Mesenchymal stem cell (in vitro differentiated cells and primary cell): ENCODE results near the gene PMEPA1.

Source experiments
- DNase-seq: peaks from one replicate; pipeline ENCODE4 v3.0.0-alpha.2; 2013
- H2AFZ ChIP-seq: one replicate; pipeline ENCODE4 v1.6.1; 2013; ENCODE audit warnings: low read depth, mild to moderate bottlenecking, control low read depth, inconsistent platforms, low read length, moderate library complexity
- H2AK5ac ChIP-seq: 2 replicates; pipeline ENCODE4 v1.6.1; 2013; ENCODE audit warnings: low read length, moderate library complexity, mild to moderate bottlenecking, inconsistent platforms; ENCODE audit not compliant: severe bottlenecking
- H2BK120ac ChIP-seq: one replicate; pipeline ENCODE4 v1.6.1; 2013; ENCODE audit warnings: low read depth, mild to moderate bottlenecking, inconsistent platforms, low read length, moderate library complexity
- H2BK12ac ChIP-seq, 2 experiments: one replicate each; pipeline ENCODE4 v1.6.1; 2013; ENCODE audit warnings: inconsistent platforms in 2 of 2, low read length in 2 of 2, mild to moderate bottlenecking in 2 of 2, moderate library complexity in 2 of 2, control low read depth in 1 of 2
- H2BK15ac ChIP-seq: one replicate; pipeline ENCODE4 v1.6.1; 2013; ENCODE audit warnings: mild to moderate bottlenecking, low read depth, inconsistent platforms; ENCODE audit not compliant: poor library complexity, severe bottlenecking
- H2BK5ac ChIP-seq: 2 replicates; pipeline ENCODE4 v1.6.1; 2013; ENCODE audit warnings: low read depth, mild to moderate bottlenecking, low read length, control low read depth, inconsistent platforms; ENCODE audit not compliant: poor library complexity, severe bottlenecking
- H3K14ac ChIP-seq, 2 experiments: one replicate each; pipeline ENCODE4 v1.6.1; 2013; ENCODE audit warnings: inconsistent platforms in 2 of 2, low read length in 2 of 2, control low read depth in 1 of 2, mild to moderate bottlenecking in 1 of 2, moderate library complexity in 1 of 2
- H3K18ac ChIP-seq, 2 experiments: one replicate each; pipeline ENCODE4 v1.6.1; 2013; ENCODE audit warnings: inconsistent platforms in 2 of 2, low read length in 2 of 2, control low read depth in 1 of 2, low read depth in 1 of 2, mild to moderate bottlenecking in 1 of 2
- H3K23ac ChIP-seq, 2 experiments: one replicate each; pipeline ENCODE4 v1.6.1; 2013; ENCODE audit warnings: inconsistent platforms in 2 of 2, low read length in 2 of 2, mild to moderate bottlenecking in 2 of 2, moderate library complexity in 2 of 2, control low read depth in 1 of 2
- H3K27ac ChIP-seq: 2 replicates; pipeline ENCODE4 v1.5.1; 2013; ENCODE audit warnings: mild to moderate bottlenecking, moderate library complexity, low read length, control low read depth, inconsistent platforms; ENCODE audit not compliant: poor library complexity, severe bottlenecking
- H3K27me3 ChIP-seq, 2 experiments: 2 replicates each; pipeline versions ENCODE4 v1.6.1 to v1.7.0; 2013; ENCODE audit warnings: low read length in 2 of 2, mild to moderate bottlenecking in 2 of 2, moderate library complexity in 2 of 2, control low read depth in 1 of 2, inconsistent platforms in 1 of 2; ENCODE audit not compliant: control insufficient read depth in 1 of 2, insufficient read depth in 1 of 2
- H3K36me3 ChIP-seq, 2 experiments: 2 replicates each; pipeline versions ENCODE4 v1.6.1 to v1.7.0; 2013; ENCODE audit warnings: low read length in 2 of 2, control low read depth in 1 of 2, inconsistent platforms in 1 of 2, low read depth in 1 of 2, mild to moderate bottlenecking in 1 of 2; ENCODE audit not compliant: insufficient read depth in 2 of 2, control insufficient read depth in 1 of 2
- H3K4ac ChIP-seq, 2 experiments: one replicate each; pipeline ENCODE4 v1.6.1; 2013; ENCODE audit warnings: inconsistent platforms in 2 of 2, low read length in 2 of 2, mild to moderate bottlenecking in 2 of 2, moderate library complexity in 2 of 2, control low read depth in 1 of 2, low read depth in 1 of 2
- H3K4me1 ChIP-seq: 2 replicates; pipeline ENCODE4 v1.6.1; 2013; ENCODE audit warnings: low read depth, low read length, control low read depth; ENCODE audit not compliant: control insufficient read depth, insufficient read depth
- H3K4me2 ChIP-seq: 2 replicates; pipeline ENCODE4 v1.6.1; 2013; ENCODE audit warnings: low read length, mild to moderate bottlenecking, inconsistent platforms; ENCODE audit not compliant: poor library complexity, severe bottlenecking
- H3K4me3 ChIP-seq, 2 experiments: 2 replicates each; pipeline versions ENCODE4 v1.5.1 to v1.7.0; 2013; ENCODE audit warnings: low read length in 2 of 2, mild to moderate bottlenecking in 2 of 2, control low read depth in 1 of 2, low read depth in 1 of 2; ENCODE audit not compliant: insufficient read depth in 1 of 2
- H3K79me1 ChIP-seq: replicated peaks from 2 replicates; pipeline ENCODE4 v1.6.1; 2013; ENCODE audit warnings: mild to moderate bottlenecking, control low read depth, low read length, inconsistent platforms; ENCODE audit not compliant: poor library complexity, severe bottlenecking
- H3K9ac ChIP-seq: 2 replicates; pipeline ENCODE4 v1.7.0; 2013; ENCODE audit warnings: mild to moderate bottlenecking, low read length, moderate library complexity
- H3K9me3 ChIP-seq: 2 replicates; pipeline ENCODE4 v1.7.0; 2013; ENCODE audit warnings: mild to moderate bottlenecking, low read length; ENCODE audit not compliant: control insufficient read depth
- H4K8ac ChIP-seq: one replicate; pipeline ENCODE4 v1.6.1; 2013; ENCODE audit warnings: inconsistent platforms, mild to moderate bottlenecking, low read length, moderate library complexity
- H4K91ac ChIP-seq: one replicate; pipeline ENCODE4 v1.6.1; 2013; ENCODE audit warnings: mild to moderate bottlenecking, low read length, inconsistent platforms
- WGBS: methylation state at CpG from one replicate; pipeline ENCODE4 v1.1.7; 2013; ENCODE audit warnings: mixed read lengths; 5-methylcytosine and 5-hydroxymethylcytosine counted together

PMEPA1 gene

GRCh38 chr20:57672164-57672563 is 37.7 kb downstream of the PMEPA1 start:
- Histone ChIP-seq H3K79me1 (peaks cover 62% of the 10 kb centered on the region), H3K4me2 (no peak overlapping the region), H3K14ac (no peak overlapping the region), H3K4ac (no peak overlapping the region), H2AFZ (no peak overlapping the region), H3K4me3 (no peak overlapping the region), H3K9ac (no peak overlapping the region), H3K27me3 (no peaks in the 10 kb centered on the region), H2BK5ac (no peak overlapping the region), H3K36me3 (peaks cover 0 to 11% of the 10 kb centered on the region in 2 experiments), H2BK12ac (no peak overlapping the region), H3K18ac (no peak overlapping the region), H2BK15ac (no peak overlapping the region), H3K27ac (no peak overlapping the region), H4K91ac (no peak overlapping the region), H2BK120ac (no peak overlapping the region), H4K8ac (no peak overlapping the region), H3K23ac (no peak overlapping the region), H2AK5ac (no peak overlapping the region), H3K4me1 (peaks cover 4% of the 10 kb centered on the region), H3K9me3 (no peaks in the 10 kb centered on the region)
- WGBS: 94% methylated on average over 26 of the region's 26 CpGs
- DNase-seq: no peak

DNA sequence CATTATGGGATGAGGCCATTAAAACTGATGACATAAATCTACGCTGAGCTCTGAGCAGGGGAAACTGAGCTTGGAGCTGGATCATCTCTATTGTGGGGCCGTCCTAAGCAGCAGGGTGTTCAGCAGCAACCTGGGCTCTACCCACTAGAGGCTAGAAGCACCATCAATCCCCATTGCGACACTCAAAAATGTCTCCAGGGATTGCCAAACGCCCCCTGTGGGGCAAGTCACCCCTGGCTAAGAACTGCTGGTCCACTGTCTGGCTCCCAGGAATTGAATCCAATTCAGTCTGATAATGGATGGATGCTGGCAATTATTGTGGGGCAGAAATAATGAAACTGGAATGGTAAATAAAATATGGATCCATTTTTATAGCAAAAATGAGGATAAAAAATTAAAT is 38.2 kb downstream of the PMEPA1 start:
- Histone ChIP-seq H3K36me3 (peaks cover 0 to 11% of the 10 kb centered on the region in 2 experiments), H3K18ac (no peak overlapping the region), H3K23ac (no peak overlapping the region), H2BK15ac (no peak overlapping the region), H3K14ac (no peak overlapping the region), H2BK12ac (no peak overlapping the region), H4K91ac (no peak overlapping the region), H3K79me1 (peaks cover 60% of the 10 kb centered on the region), H4K8ac (no peak overlapping the region), H3K27me3 (no peaks in the 10 kb centered on the region), H2AFZ (no peak overlapping the region), H3K4me1 (peaks cover 4% of the 10 kb centered on the region), H3K9me3 (no peaks in the 10 kb centered on the region), H3K27ac (no peak overlapping the region), H3K4ac (no peak overlapping the region), H2BK120ac (no peak overlapping the region), H3K4me3 (no peak overlapping the region), H2BK5ac (no peak overlapping the region), H2AK5ac (no peak overlapping the region), H3K4me2 (no peak overlapping the region), H3K9ac (no peak overlapping the region)
- no peak for DNase-seq
- 81% methylated on average over 4 of the region's 4 CpGs for WGBS

DNA sequence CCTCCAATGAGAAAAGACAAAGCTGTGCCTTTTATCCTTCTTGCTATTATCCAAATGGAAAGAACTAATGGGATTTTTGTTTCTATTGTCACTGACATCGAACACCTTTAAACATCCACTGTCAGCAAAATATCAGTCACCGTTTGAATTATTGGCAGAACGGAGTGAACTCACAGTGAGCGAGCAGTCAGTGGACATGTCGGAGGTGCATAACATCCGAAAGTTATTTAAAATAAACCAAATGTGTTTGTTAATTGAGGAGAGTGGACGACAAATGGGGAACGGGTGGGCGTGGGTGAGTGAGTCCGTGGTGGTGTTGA is 38.8 kb downstream of the PMEPA1 start:
- peaks cover 4% of the 10 kb centered on the region for H3K4me1 ChIP-seq
- peaks cover 0 to 17% of the 10 kb centered on the region in 2 experiments for H3K36me3 ChIP-seq
- H2BK120ac ChIP-seq: no peak overlapping the region
- no peak overlapping the region for H2BK5ac ChIP-seq
- H4K91ac ChIP-seq: no peak overlapping the region
- H2BK12ac ChIP-seq: no peak overlapping the region
- H2AK5ac ChIP-seq: no peak overlapping the region
- no peak overlapping the region for H3K4me3 ChIP-seq
- no peak overlapping the region for H3K23ac ChIP-seq
- no peak overlapping the region for H3K4ac ChIP-seq
- H3K79me1 ChIP-seq: peaks cover 60% of the 10 kb centered on the region
- no peak overlapping the region for H3K14ac ChIP-seq
- no peak overlapping the region for H3K27ac ChIP-seq
- no peaks in the 10 kb centered on the region for H3K9me3 ChIP-seq
- no peaks in the 10 kb centered on the region for H3K27me3 ChIP-seq
- no peak overlapping the region for H4K8ac ChIP-seq
- DNase-seq: no peak
- H2AFZ ChIP-seq: no peak overlapping the region
- H3K9ac ChIP-seq: no peak overlapping the region
- WGBS: 95% methylated on average over 10 of the region's 10 CpGs
- H3K4me2 ChIP-seq: no peak overlapping the region
- H3K18ac ChIP-seq: no peak overlapping the region
- H2BK15ac ChIP-seq: no peak overlapping the region

- no peak overlapping the region for H3K23ac ChIP-seq
- H3K9me3 ChIP-seq: no peaks in the 10 kb centered on the region
- H2BK5ac ChIP-seq: no peak overlapping the region
- no peak overlapping the region for H3K9ac ChIP-seq
- H3K27me3 ChIP-seq: no peaks in the 10 kb centered on the region
- peaks cover 4% of the 10 kb centered on the region for H3K4me1 ChIP-seq
- no peak overlapping the region for H4K8ac ChIP-seq
- WGBS: 87% methylated on average over 20 of the region's 21 CpGs
- no peak overlapping the region for H3K18ac ChIP-seq
- no peak overlapping the region for H2BK120ac ChIP-seq
- no peak overlapping the region for H3K14ac ChIP-seq
- H3K79me1 ChIP-seq: peaks cover 56% of the 10 kb centered on the region
- H3K4me3 ChIP-seq: no peak overlapping the region
- no peak overlapping the region for H2AK5ac ChIP-seq
- H4K91ac ChIP-seq: no peak overlapping the region
- no peak overlapping the region for H2AFZ ChIP-seq
- no peak overlapping the region for H2BK15ac ChIP-seq
- H2BK12ac ChIP-seq: no peak overlapping the region
- no peak overlapping the region for H3K27ac ChIP-seq
- no peak for DNase-seq
- H3K4me2 ChIP-seq: no peak overlapping the region
- H3K36me3 ChIP-seq: peaks cover 0 to 17% of the 10 kb centered on the region in 2 experiments
- no peak overlapping the region for H3K4ac ChIP-seq
These were observed 39.3 kb downstream of the PMEPA1 start for GRCh38 chr20:57670288-57671071.
